HUES64 (cell line): ENCODE results near the gene EPX.

Source experiments
- H3K27ac ChIP-seq: 2 replicates; pipeline ENCODE4 v1.7.0; 2013; ENCODE audit warnings: low read depth, low read length, inconsistent platforms
- H3K27me3 ChIP-seq: 2 replicates; pipeline ENCODE4 v1.6.1; 2013; ENCODE audit warnings: mild to moderate bottlenecking, low read length; ENCODE audit not compliant: insufficient read depth
- H3K36me3 ChIP-seq: 2 replicates; pipeline ENCODE4 v1.6.1; 2013; ENCODE audit warnings: mild to moderate bottlenecking, low read length; ENCODE audit not compliant: insufficient read depth
- H3K4me1 ChIP-seq: 2 replicates; pipeline ENCODE4 v1.6.1; 2013; ENCODE audit warnings: mild to moderate bottlenecking, low read length, moderate library complexity; ENCODE audit not compliant: insufficient read depth
- H3K4me3 ChIP-seq: 2 replicates; pipeline ENCODE4 v1.5.1; 2013; ENCODE audit warnings: mild to moderate bottlenecking, low read length, moderate library complexity
- H3K9ac ChIP-seq: 2 replicates; pipeline ENCODE4 v1.6.1; 2013; ENCODE audit warnings: mild to moderate bottlenecking, low read depth, low read length
- H3K9me3 ChIP-seq: 2 replicates; pipeline ENCODE4 v1.6.1; 2013; ENCODE audit warnings: low read depth, low read length; ENCODE audit not compliant: insufficient read depth
- WGBS: fragments of 150-250, 120-280 bp; methylation state at CpG from one replicate; pipeline ENCODE4 v1.1.7; 2013; ENCODE audit warnings: missing lambda C conversion rate; 5-methylcytosine and 5-hydroxymethylcytosine counted together

EPX gene

GRCh38 chr17:58186591-58186990 is 5.9 kb upstream of the EPX start:
- Histone ChIP-seq H3K9ac (no peak overlapping the region), H3K4me1 (peaks cover 11% of the 10 kb centered on the region; the same call in 1 of the 2 replicates), H3K27me3 (peaks cover 4% of the 10 kb centered on the region; the same call in 1 of the 2 replicates), H3K36me3 (no peaks in the 10 kb centered on the region), H3K27ac (no peak overlapping the region), H3K9me3 (no peaks in the 10 kb centered on the region), H3K4me3 (no peak overlapping the region)
- 85% methylated on average over 4 of the region's 4 CpGs for whole genome bisulfite sequencing

GRCh38 chr17:58187063-58187462 is 5.5 kb upstream of the EPX start:
- Histone ChIP-seq H3K27me3 (peaks cover 4% of the 10 kb centered on the region; the same call in 1 of the 2 replicates), H3K4me3 (no peak overlapping the region), H3K36me3 (no peaks in the 10 kb centered on the region), H3K9ac (no peak overlapping the region), H3K9me3 (no peaks in the 10 kb centered on the region), H3K27ac (no peak overlapping the region), H3K4me1 (peaks cover 11% of the 10 kb centered on the region; the same call in 1 of the 2 replicates)
- 91% methylated on average over 6 of the region's 6 CpGs for WGBS

- H3K4me1 ChIP-seq = peaks cover 11% of the 10 kb centered on the region; the same call in 1 of the 2 replicates
- H3K9me3 ChIP-seq = no peaks in the 10 kb centered on the region
- H3K9ac ChIP-seq = no peak overlapping the region
- H3K36me3 ChIP-seq = no peaks in the 10 kb centered on the region
- no peak overlapping the region for H3K27ac ChIP-seq
- H3K4me3 ChIP-seq = no peak overlapping the region
- WGBS = 65% methylated on average over 7 of the region's 7 CpGs
- H3K27me3 ChIP-seq = peaks cover 4% of the 10 kb centered on the region; the same call in 1 of the 2 replicates
These were observed 4.9 kb upstream of the EPX start for GRCh38 chr17:58187675-58188074.

GRCh38 chr17:58189436-58190146 is 2.9 kb upstream of the EPX start:
- 82% methylated on average over 11 of the region's 11 CpGs for WGBS
- no peaks in the 10 kb centered on the region for H3K9me3 ChIP-seq
- H3K27ac ChIP-seq = no peak overlapping the region
- H3K9ac ChIP-seq = no peak overlapping the region
- H3K4me3 ChIP-seq = no peak overlapping the region
- H3K27me3 ChIP-seq = peaks cover 4% of the 10 kb centered on the region; the same call in 1 of the 2 replicates
- H3K36me3 ChIP-seq = no peaks in the 10 kb centered on the region
- H3K4me1 ChIP-seq = peaks cover 6% of the 10 kb centered on the region; the same call in 1 of the 2 replicates

GRCh38 chr17:58191241-58191896 is 1.2 kb upstream of the EPX start:
- 72% methylated on average over 14 of the region's 14 CpGs for WGBS
- Histone ChIP-seq H3K27ac (no peak overlapping the region), H3K36me3 (no peaks in the 10 kb centered on the region), H3K27me3 (peaks cover 4% of the 10 kb centered on the region; the same call in 1 of the 2 replicates), H3K4me1 (0 out of 2 replicates have a peak, but pooled peaks cover 3% of the 10 kb centered on the region), H3K9me3 (no peaks in the 10 kb centered on the region), H3K9ac (no peak overlapping the region), H3K4me3 (no peak overlapping the region)

- Histone ChIP-seq H3K36me3 (no peaks in the 10 kb centered on the region), H3K9ac (no peak overlapping the region), H3K27me3 (no peaks in the 10 kb centered on the region; the same call in 1 of the 2 replicates), H3K4me1 (0 out of 2 replicates have a peak, but pooled peaks cover 3% of the 10 kb centered on the region), H3K9me3 (no peaks in the 10 kb centered on the region), H3K4me3 (no peak overlapping the region), H3K27ac (no peak overlapping the region)
- 89% methylated on average over 18 of the region's 18 CpGs for WGBS
These were observed 1.2 kb downstream of the EPX start for GRCh38 chr17:58193641-58194255.

GRCh38 chr17:58195518-58196123 is 3.1 kb downstream of the EPX start:
- Histone ChIP-seq H3K27ac (no peak overlapping the region), H3K36me3 (no peaks in the 10 kb centered on the region), H3K4me3 (no peak overlapping the region), H3K4me1 (0 out of 2 replicates have a peak, but pooled peaks cover 3% of the 10 kb centered on the region), H3K27me3 (no peaks in the 10 kb centered on the region), H3K9ac (no peak overlapping the region), H3K9me3 (no peaks in the 10 kb centered on the region)
- WGBS = 86% methylated on average over 5 of the region's 5 CpGs

- no peak overlapping the region for H3K27ac ChIP-seq
- WGBS = 91% methylated on average over 7 of the region's 7 CpGs
- no peaks in the 10 kb centered on the region for H3K36me3 ChIP-seq
- H3K9ac ChIP-seq = no peak overlapping the region
- H3K27me3 ChIP-seq = no peaks in the 10 kb centered on the region
- H3K4me1 ChIP-seq = no peaks in the 10 kb centered on the region
- no peak overlapping the region for H3K4me3 ChIP-seq
- no peaks in the 10 kb centered on the region for H3K9me3 ChIP-seq
These were observed 4.1 kb downstream of the EPX start for GRCh38 chr17:58196610-58197009.

GRCh38 chr17:58200024-58200633 is 7.6 kb downstream of the EPX start:
- Histone ChIP-seq H3K27me3 (no peaks in the 10 kb centered on the region), H3K9ac (no peak overlapping the region), H3K4me3 (no peak overlapping the region), H3K4me1 (no peaks in the 10 kb centered on the region), H3K36me3 (no peaks in the 10 kb centered on the region), H3K27ac (no peak overlapping the region), H3K9me3 (no peaks in the 10 kb centered on the region)
- 62% methylated on average over 14 of the region's 14 CpGs for whole genome bisulfite sequencing

GRCh38 chr17:58202859-58203258 is 10.3 kb downstream of the EPX start:
- H3K27ac ChIP-seq = no peak overlapping the region
- H3K36me3 ChIP-seq = peaks cover 11% of the 10 kb centered on the region
- no peak overlapping the region for H3K9ac ChIP-seq
- no peaks in the 10 kb centered on the region for H3K4me1 ChIP-seq
- no peaks in the 10 kb centered on the region for H3K9me3 ChIP-seq
- 92% methylated on average over 7 of the region's 7 CpGs for WGBS
- H3K4me3 ChIP-seq = no peak overlapping the region
- H3K27me3 ChIP-seq = no peaks in the 10 kb centered on the region
